Astrocyte (in vitro differentiated cells and primary cell): ENCODE measurements around the gene HS6ST3.

Experiments
- CTCF ChIP-seq: IDR thresholded peaks from 2 replicates; pipeline ENCODE4 v1.5.1; 2011; ENCODE audit warnings: low read depth, mild to moderate bottlenecking, inconsistent platforms, low read length, moderate library complexity; ENCODE audit not compliant: insufficient read depth
- EZH2 ChIP-seq: IDR thresholded peaks from 2 replicates; pipeline ENCODE4 v1.6.1; 2012; ENCODE audit warnings: mild to moderate bottlenecking, low read length, inconsistent platforms; ENCODE audit not compliant: insufficient read depth

- TF ChIP-seq CTCF (no peak), EZH2 (no peak)
Observed at GRCh38 chr13:96503481-96503880, 413.6 kb downstream of the HS6ST3 start.
